Uterus (tissue), 4 donors: ENCODE results near the gene DMXL1. TPM values are rescaled to one million over a fixed set of nuclear protein-coding genes. Genes with fewer than 3 reads are reported as not detected.
"Not testable (repeated sequence)": the region's sequence is repeated elsewhere in the genome, so short reads cannot be mapped to it uniquely, and the experiment has no call there.

Source experiments
- DNase-seq, 2 donors: peaks; one replicate each; pipeline ENCODE4 v3.0.0-alpha.2; 2019 to 2020
- H3K27ac ChIP-seq, 2 donors: fragments of 200-600 bp; sonication (generic); 1 replicate in 1 of 2; 2 replicates in 1 of 2; pipeline ENCODE4 v1.5.1; 2016 to 2018
- H3K27me3 ChIP-seq, 2 donors: fragments of 200-600 bp; sonication (generic); one replicate each; pipeline ENCODE4 v1.5.1; 2018 to 2019; ENCODE audit warnings: control low read depth in 1 of 2
- H3K36me3 ChIP-seq, 2 donors: fragments of 200-600 bp; sonication (generic); one replicate each; pipeline ENCODE4 v1.5.1; 2019; ENCODE audit warnings: control low read depth in 1 of 2
- H3K4me1 ChIP-seq, 2 donors: fragments of 200-600 bp; sonication (generic); one replicate each; pipeline ENCODE4 v1.5.1; 2018 to 2019; ENCODE audit warnings: control low read depth in 1 of 2
- H3K4me3 ChIP-seq, 2 donors: fragments of 200-600 bp; sonication (generic); 1 replicate in 1 of 2; 2 replicates in 1 of 2; pipeline ENCODE4 v1.5.1; 2018 to 2019; ENCODE audit warnings: mild to moderate bottlenecking in 1 of 2
- H3K9me3 ChIP-seq, 2 donors: fragments of 200-600 bp; sonication (generic); one replicate each; pipeline ENCODE4 v1.5.1; 2019; ENCODE audit warnings: control low read depth in 1 of 2
- POLR2A ChIP-seq, 2 donors: fragments of 450-650 bp; IDR thresholded peaks; one replicate each; pipeline ENCODE4 v1.6.1; 2016; ENCODE audit warnings: antibody characterized with exemption in 2 of 2, mild to moderate bottlenecking in 1 of 2, moderate library complexity in 1 of 2
- intact Hi-C: fragments of 100-400 bp; cut with DNase I; formaldehyde crosslinking; loops from one replicate; pipeline ENCODE4 v1.15.1; 2023; ENCODE audit warnings: low total_unique reads
- total RNA-seq, 4 donors: library from RNA; depleted of rRNA in 3 of 4; stranded (reverse); fragments of >200 nt in 3 of 4; gene quantifications; one replicate each; pipeline versions ENCODE4 v1.1.0 to v1.2.4, GENCODE V29; 2014 to 2023
- TF ChIP-seq, protein P1 (sequence below), 4 experiments: fragments of 200-600 bp in 2 of 4; fragments of 450-650 bp in 2 of 4; sonication (generic) in 2 of 4; IDR thresholded peaks; one replicate each; pipeline ENCODE4 v1.5.1; 2016 to 2019; ENCODE audit warnings: antibody characterized with exemption in 4 of 4, mild to moderate bottlenecking in 2 of 4, moderate library complexity in 1 of 4
- donor health status: DM: yes; HTN: yes; CAD: no.

The DMXL1 gene
- total RNA-seq, 4 donors from 2014 or later = 24.4 to 119 (median 56.1) TPM

DNA sequence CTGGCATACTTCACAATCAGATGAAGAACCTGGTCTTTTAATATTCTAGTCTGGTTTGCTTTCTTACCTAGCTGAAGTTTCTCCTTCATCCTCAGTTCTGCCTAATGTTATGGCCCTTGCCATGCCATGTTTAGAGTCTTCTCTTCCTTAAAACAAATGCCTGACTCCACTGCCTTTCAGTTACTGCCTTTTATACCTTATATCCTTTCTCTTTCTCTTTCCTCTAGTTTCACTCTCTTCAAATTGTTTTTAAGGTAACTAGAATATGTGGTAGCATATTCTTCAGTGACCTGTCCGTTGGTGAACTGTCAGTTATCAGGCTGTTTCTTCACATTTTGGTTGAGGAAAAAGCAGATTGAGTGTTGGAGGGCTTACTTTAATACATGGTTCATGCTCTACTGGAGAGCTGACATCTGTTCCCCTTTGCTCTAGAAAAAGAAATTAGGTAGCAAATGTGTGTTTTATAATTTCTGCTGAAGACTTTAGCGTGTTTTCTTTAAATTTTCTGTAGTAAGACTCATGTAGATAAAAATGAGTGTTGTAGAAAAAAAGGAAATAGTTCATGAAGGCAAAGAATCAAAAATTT is 103.8 kb downstream of the DMXL1 start:
- H3K27ac ChIP-seq = no peak overlapping the region

DNA sequence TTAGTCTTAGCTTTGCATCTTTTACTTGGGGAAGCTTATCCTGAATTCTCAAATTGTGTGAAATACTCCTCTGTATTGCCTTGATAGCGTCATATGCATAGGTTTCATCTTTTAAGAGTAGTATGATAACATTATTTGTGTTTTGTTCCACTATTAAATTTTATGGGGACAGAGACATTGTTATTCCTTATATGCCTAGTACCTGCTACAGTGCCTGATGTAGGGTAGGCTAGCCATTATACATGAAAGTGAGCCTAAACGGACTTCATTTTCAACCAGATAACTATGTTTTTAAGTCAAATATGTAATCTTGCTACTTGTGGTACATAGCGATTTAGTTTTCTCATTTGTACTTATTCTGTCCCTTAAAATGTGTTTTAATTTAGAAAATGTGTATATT is 105.9 kb downstream of the DMXL1 start:
- intact Hi-C loops = no loop called here
- no peak overlapping the region for H3K4me3 ChIP-seq
- no peak for DNase-seq
- no peaks in the 10 kb centered on the region for H3K36me3 ChIP-seq
- H3K27me3 ChIP-seq = no peaks in the 10 kb centered on the region
- H3K9me3 ChIP-seq = no peaks in the 10 kb centered on the region
- TF ChIP-seq, protein P1, sequence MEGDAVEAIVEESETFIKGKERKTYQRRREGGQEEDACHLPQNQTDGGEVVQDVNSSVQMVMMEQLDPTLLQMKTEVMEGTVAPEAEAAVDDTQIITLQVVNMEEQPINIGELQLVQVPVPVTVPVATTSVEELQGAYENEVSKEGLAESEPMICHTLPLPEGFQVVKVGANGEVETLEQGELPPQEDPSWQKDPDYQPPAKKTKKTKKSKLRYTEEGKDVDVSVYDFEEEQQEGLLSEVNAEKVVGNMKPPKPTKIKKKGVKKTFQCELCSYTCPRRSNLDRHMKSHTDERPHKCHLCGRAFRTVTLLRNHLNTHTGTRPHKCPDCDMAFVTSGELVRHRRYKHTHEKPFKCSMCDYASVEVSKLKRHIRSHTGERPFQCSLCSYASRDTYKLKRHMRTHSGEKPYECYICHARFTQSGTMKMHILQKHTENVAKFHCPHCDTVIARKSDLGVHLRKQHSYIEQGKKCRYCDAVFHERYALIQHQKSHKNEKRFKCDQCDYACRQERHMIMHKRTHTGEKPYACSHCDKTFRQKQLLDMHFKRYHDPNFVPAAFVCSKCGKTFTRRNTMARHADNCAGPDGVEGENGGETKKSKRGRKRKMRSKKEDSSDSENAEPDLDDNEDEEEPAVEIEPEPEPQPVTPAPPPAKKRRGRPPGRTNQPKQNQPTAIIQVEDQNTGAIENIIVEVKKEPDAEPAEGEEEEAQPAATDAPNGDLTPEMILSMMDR (IDR thresholded peaks at IDR 0.05) = no peak
- TF ChIP-seq POLR2A (IDR thresholded peaks at IDR 0.05) = no peak
- H3K27ac ChIP-seq = no peak overlapping the region
- H3K4me1 ChIP-seq = no peaks in the 10 kb centered on the region

More for the DNA sequence above, 103.8 kb downstream of the DMXL1 start:
- Histone ChIP-seq H3K27me3 (no peaks in the 10 kb centered on the region), H3K36me3 (no peaks in the 10 kb centered on the region), H3K4me3 (no peak overlapping the region), H3K9me3 (no peaks in the 10 kb centered on the region), H3K4me1 (no peaks in the 10 kb centered on the region)
- no peak for DNase-seq
- TF ChIP-seq, protein P1 (IDR thresholded peaks at IDR 0.05) = no peak
- no peak for TF ChIP-seq POLR2A (IDR thresholded peaks at IDR 0.05)
- intact Hi-C loops = no loop called here

DNA sequence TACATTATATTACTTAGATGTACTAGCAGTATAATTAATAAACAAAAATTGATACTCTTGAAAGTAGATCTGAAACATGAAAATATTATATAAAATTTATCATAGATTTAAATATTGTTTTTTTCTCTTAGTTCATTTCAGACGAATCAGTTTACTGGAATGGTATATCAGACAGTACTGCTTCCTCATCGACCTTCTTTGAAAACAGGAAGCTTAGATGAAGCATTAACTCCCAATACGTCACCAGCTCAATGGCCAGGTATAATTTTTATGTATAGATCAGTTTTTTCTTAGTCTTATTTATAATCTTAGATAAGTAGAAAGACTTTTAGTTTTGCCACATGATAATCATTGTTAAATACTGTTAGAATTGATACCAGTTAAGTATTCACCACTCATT is 106.3 kb downstream of the DMXL1 start:
- no peaks in the 10 kb centered on the region for H3K36me3 ChIP-seq
- no peaks in the 10 kb centered on the region for H3K27me3 ChIP-seq
- TF ChIP-seq, protein P1 (IDR thresholded peaks at IDR 0.05) = no peak
- no peak overlapping the region for H3K27ac ChIP-seq
- DNase-seq = no peak
- no peaks in the 10 kb centered on the region for H3K9me3 ChIP-seq
- H3K4me3 ChIP-seq = no peak overlapping the region
- intact Hi-C loops = no loop called here
- H3K4me1 ChIP-seq = no peaks in the 10 kb centered on the region

DNA sequence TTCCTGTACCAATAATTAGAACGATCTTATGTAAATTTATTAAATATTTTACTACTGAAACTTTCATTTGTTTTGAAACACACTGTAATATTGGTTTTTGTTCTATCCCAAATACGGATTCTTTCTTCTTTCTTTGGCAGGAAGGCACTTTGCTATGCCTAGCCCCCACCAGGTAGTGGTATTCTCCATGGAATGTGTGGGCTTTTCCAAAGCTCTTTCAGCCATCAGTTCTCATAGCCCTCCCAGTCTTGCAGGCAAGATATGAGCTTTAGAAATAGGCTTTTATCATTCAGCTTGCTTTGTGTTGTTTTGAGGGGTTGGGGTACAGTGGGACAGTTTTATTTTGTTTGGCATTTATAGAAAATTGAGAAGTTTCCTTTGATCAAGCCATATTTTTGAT is 107.5 kb downstream of the DMXL1 start:
- Histone ChIP-seq H3K4me3 (no peak overlapping the region), H3K27ac (no peak overlapping the region), H3K36me3 (no peaks in the 10 kb centered on the region), H3K9me3 (no peaks in the 10 kb centered on the region), H3K4me1 (no peaks in the 10 kb centered on the region), H3K27me3 (no peaks in the 10 kb centered on the region)
- intact Hi-C loops = no loop called here
- no peak for DNase-seq
- TF ChIP-seq, protein P1 (IDR thresholded peaks at IDR 0.05) = no peak
- TF ChIP-seq POLR2A (IDR thresholded peaks at IDR 0.05) = no peak

DNA sequence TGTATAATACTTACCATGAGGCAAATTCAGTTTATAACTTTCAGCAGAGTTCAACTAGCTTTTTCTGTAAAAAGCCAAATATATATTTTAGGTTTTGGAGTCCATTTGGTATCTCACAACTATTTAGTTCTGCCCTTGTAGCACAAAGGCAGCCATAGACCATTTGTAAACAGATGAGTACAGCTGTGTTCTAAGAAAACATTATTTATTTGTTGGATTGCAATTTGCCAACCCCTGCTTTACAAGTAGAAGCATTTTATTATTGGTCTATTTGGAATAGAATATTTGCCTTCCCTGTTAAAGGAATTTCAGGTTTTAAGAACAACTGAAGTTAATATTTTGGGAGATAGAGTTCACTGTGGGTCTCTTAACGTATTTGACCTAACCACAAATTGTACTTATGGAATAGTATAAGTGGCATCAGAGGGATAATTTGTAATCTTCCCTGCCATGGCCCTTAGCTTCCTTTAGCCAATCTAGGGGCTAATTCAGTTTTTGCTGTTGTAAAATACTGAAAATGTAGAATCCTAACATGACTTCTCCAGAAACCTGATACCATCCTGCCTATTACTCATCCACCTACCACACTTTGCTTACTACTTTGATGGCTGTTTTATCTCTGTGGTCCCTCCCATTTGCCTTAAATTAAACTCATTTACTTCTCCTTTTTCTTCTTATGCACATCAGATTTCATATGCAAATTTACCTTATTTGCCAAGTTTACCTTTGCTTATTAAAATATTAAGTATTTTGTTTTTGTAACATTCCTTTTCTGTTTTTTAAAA is 109.2 kb downstream of the DMXL1 start:
- H3K4me1 ChIP-seq = no peaks in the 10 kb centered on the region
- no peaks in the 10 kb centered on the region for H3K27me3 ChIP-seq
- TF ChIP-seq, protein P1 (IDR thresholded peaks at IDR 0.05) = no peak
- no peak for TF ChIP-seq POLR2A (IDR thresholded peaks at IDR 0.05)
- H3K36me3 ChIP-seq = no peaks in the 10 kb centered on the region
- no peak overlapping the region for H3K4me3 ChIP-seq
- no peak overlapping the region for H3K27ac ChIP-seq
- DNase-seq = no peak
- intact Hi-C loops = no loop called here
- H3K9me3 ChIP-seq = no peaks in the 10 kb centered on the region

DNA sequence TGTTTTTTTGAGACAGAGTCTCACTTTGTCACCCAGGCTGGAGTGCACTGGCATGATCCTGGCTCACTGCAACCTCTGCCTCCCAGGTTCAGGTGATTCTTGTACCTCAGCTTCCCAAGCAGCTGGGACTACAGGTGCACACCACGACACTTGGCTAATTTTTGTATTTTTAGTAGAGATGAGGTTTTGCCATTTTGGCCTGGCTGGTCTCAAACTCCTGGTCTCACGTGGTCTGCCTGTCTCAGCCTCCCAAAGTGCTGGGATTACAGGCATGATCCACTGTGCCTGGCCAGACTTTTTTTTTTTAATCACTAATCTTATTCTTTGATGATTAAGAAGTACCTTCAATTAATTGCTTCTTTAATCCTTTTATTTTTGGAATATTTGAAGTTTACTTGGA is 114.6 kb downstream of the DMXL1 start:
- H3K4me1 ChIP-seq, H3K4me3 ChIP-seq, intact Hi-C loops, H3K9me3 ChIP-seq, H3K27ac ChIP-seq, H3K36me3 ChIP-seq, H3K27me3 ChIP-seq, DNase-seq: not testable (repeated sequence)
